Panc1 (cell line): ENCODE results near the gene FUT7.

Experiments used
- CTCF ChIP-seq: fragments of 450-650 bp; IDR thresholded peaks from 2 replicates; pipeline ENCODE4 v1.5.1; 2017; ENCODE audit warnings: mild to moderate bottlenecking
- POLR2AphosphoS5 ChIP-seq: IDR thresholded peaks from 2 replicates; pipeline ENCODE4 v1.6.1; 2012; ENCODE audit warnings: mild to moderate bottlenecking, low read depth, low read length, moderate library complexity
- SIN3A ChIP-seq: IDR thresholded peaks from 2 replicates; pipeline ENCODE4 v1.6.1; 2012; ENCODE audit warnings: low read depth, mild to moderate bottlenecking, low read length, moderate library complexity, borderline replicate concordance; ENCODE audit not compliant: insufficient read depth

- TF ChIP-seq POLR2AphosphoS5 (no peak), CTCF (no peak), SIN3A (no peak)
Measured at GRCh38 chr9:137023583-137023991, 8.3 kb downstream of the FUT7 start.
